OCI-LY1 (cell line): ENCODE results near the gene RFTN1.

Experiments used
- CTCF ChIP-seq: fragments of 200-600 bp; sonication (generic), shearing (Covaris generic); IDR thresholded peaks from 2 replicates; pipeline ENCODE4 v1.5.1; 2017; ENCODE audit warnings: mild to moderate bottlenecking, antibody characterized with exemption, low read length, moderate library complexity, mixed read lengths
- EZH2 ChIP-seq: fragments of 200-600 bp; sonication (generic), shearing (Covaris generic); IDR thresholded peaks from 2 replicates; pipeline ENCODE4 v1.8.0; 2017; ENCODE audit warnings: borderline replicate concordance, mixed run types, mild to moderate bottlenecking, antibody characterized with exemption, low read length, moderate library complexity, mixed read lengths

DNA sequence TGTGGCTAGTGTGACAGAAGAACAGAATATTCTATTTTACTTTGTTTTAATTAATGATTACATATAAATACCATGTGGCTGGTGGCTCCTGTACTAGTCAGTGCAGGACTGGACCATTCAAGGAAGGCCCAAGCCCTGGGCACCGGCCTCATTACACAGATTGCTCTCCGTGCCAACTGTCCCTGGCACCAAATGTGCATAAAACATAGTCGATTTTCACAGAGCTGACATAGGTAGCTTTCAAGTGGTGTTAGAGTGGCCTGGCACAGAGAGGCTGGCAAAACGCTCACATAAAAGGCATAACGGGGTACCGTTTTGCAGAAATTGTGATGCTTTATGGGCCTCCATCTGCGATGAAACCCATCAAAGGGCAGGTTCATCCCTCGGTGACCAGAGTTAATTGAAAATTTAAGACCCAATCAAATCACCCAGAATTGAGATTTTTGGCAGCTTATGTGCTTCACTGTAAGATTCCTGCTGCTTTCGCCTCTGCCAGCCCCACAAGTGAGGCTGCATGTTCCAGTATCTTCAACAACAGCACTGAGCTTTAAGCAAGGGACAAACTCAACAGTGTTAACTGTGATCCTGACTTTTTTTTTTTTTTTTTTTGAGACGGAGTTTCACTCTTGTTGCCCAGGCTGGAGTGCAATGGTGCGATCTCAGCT is 25.9 kb downstream of the RFTN1 start:
- TF ChIP-seq CTCF (no peak), EZH2 (no peak)
